NCI-H1105 treated with DMSO at 0.1 percent for 48 hours (cell line): Measurements from ENCODE around the gene RRP12.

Experiments used
- DNase-seq: peaks from one replicate; lab custom pipeline; 2025; lab: John Stamatoyannopoulos, UW

RRP12 gene

DNA sequence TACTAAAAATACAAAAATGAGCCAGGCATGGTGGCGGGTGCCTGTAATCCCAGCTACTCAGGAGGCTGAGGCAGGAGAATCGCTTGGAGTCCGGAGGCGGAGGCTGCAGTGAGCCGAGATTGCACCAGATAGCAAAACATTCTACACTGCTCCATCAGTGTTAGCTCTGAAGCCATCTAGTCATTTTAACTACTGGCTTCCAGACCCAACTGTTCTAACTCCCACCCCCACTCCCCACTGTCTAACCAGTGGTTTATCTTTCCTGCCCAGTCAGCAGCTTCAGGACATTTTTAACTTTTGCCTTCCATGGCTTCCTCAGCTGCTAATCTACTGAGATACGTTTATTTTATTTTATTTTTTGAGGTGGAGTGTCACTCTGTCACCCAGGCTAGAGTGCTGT is 88.2 kb downstream of the RRP12 start:
- no peak for DNase-seq

DNA sequence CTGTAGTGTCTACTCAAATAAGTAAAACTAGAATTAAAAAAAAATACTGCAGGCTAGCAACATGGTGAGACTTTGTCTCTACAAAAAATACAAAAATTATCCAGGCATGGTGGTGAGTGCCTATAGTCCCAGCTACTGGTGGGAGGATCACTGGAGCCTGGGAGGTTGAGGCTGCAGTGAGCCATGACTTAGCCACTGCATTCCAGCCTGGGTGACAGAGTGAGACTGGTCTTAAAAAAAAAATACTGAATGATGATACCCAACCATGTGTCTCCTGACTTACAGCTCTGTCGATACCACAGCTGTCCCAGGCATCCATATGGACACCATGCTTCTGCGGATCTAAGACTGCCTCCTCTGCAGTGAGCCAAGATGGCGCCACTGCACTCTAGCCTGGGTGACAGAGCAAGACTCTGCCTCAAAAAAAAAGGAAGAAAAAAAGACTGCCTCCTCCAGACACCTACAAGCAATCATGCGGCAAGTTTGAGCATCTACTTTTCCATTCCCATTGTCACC is 90.0 kb downstream of the RRP12 start:
- DNase-seq, result no peak

DNA sequence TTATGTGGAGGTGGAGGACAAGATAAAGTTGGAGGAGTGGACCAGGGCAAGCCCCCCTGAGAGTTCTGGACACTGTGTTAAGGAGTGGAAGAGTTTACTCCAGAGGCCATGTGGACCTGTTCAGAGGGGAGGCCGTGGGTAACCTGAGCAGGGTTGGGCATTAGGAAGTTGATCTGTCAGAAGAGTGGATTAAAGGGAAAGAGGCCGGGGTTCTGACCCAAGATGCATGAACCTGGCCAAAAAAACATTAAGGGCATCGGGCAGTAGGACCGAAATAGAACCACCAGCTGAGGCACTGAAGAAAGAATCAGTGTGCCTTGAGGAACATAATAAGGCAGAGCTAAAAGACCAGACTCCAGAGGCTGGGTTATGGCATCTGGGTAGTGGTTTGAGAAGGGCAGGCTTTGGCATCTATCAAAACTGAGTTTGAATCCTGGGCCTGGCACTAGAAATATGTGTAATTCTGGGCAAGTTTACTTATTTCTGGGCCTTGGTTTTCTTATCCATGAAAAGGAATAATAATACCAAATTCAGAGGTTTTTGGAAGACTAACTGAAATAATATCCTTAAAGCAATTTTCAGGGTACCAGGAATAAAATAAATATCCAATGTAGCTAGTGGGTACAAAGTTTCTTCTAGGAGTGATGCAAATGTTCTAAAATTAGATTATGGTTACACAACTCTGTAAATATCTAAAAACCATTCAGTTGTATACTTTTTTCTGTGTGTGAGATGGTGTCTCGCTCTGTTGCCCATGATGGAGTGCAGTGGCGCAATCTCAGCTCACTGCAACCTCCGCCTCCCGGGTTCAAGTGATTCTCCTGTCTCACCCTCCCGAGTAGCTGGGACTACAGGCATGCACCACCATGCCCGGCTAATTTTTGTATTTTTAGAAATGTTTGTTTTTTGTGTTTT is 93.0 kb downstream of the RRP12 start:
- no peak for DNase-seq

- no peak for DNase-seq
Observed at GRCh38 chr10:97307441-97307840, 93.7 kb downstream of the RRP12 start.
